ENCODE measurements around the gene EOGT.

EOGT gene

GRCh38 chr3:68953816-68954444, 59.6 kb downstream of the EOGT start:
- DNase-seq = no peak

DNA sequence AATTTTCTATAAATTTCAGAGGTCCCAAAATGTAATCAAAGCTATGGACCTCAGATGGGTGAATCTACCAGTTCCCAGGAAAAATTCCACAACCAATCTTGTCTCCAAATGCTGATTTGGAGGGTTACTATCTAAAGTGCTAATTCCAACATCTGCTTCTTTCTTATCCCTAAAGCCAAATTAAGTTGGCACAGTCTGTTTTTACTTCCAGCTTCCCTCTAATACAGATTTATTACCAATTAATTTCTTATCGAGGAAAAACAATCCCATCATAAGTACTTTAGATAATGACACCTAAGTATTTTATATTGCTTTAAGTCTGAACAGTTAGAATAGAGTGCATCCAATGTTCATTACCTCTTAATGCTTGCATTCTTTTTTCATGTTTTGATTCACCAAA, 68.3 kb downstream of the EOGT start:
- no peak for DNase-seq

DNA sequence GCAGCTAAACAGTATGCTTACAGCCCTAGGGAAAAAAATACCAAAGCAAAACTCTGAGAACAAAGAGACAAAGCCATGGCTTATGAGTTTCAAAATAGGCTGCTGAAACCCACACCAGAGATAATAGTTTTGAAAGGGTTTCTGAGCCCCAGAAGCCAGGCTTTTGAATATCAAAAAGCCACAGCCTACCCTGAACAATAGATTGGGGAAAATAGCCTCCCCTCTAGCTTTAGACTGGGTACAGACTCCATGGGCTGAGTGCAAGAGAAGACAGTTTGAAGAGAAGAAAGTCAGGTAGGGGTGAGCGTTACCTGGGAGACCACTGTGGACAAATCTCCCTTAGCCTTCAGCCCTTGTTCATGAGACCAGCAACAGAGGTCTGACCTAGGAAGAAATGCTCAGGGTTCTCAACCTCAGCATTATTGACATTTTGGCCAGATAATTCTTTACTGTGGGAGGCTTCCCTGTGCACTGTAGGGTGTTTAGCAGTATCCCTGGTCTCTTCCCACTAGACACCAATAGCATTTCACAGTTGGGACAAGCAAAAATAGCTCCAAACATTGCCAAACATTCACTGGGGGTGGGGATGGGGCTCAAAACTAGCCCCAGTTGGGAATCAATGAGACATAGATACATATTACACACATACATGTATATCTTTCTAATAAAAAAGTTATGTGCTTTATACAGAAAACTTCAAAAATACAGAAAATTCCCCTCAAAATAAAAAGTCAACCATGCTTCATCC, 69.6 kb downstream of the EOGT start:
- DNase-seq = no peak

DNA sequence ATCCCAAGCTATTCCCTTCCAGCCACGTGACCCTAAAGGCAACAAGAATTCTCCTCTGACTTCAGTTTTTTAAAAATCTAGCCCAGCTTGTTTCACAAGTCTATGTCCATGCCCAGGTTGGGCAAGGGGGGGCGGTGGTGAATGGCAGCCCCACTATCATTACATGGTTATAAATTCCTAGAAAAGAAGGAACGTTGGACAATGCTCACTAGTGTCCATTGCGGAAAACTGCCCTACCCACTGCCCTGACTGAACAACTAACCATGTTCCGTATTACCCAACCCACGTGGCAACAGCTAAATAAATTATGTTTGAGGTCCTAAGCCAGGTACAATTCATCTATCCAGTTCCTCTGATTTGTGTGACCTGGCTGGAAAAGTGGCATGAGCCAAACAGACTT, 72.4 kb downstream of the EOGT start:
- DNase-seq = no peak

GRCh38 chr3:68936856-68937255, 76.6 kb downstream of the EOGT start:
- no peak for DNase-seq

DNA sequence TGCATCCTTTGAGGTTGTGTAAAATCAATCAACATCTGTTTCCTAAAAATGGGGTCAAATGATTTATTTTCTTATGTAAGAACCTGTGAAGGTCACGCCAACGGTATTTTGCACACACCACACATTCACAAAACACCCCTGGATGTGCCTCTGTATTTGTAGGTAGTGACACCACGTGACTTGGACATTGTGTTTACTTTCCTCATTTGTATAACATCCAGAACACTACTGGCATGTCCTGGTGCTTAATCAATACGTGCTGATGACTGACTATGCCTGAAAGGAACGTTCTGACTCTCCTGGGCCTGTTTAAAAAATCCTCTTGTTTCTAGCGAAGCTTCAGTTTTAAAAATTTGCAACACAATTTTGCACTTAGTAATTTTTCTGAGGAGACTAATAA, 77.7 kb downstream of the EOGT start:
- no peak for DNase-seq

GRCh38 chr3:68931406-68932149, 81.9 kb downstream of the EOGT start:
- no peak for DNase-seq
